ENCODE measurements around the gene HSD3B7. TPM values are rescaled to one million over a fixed set of nuclear protein-coding genes. Genes with fewer than 3 reads are reported as not detected.

The HSD3B7 gene
- total RNA-seq, 2 donors from 2014 or later, result 4.1 to 4.8 TPM

GRCh38 chr16:31002250-31002700 lies 17.3 kb downstream of the HSD3B7 start:
- Histone ChIP-seq H3K36me3 (ENCODE audit: control insufficient read depth, insufficient read depth, low read length) (no peaks in the 10 kb centered on the region), H3K4me1 (ENCODE audit: control insufficient read depth, insufficient read depth, low read length) (no peaks in the 10 kb centered on the region), H3K4me3 (ENCODE audit: low read length) (no peak overlapping the region), H3K9me3 (ENCODE audit: control insufficient read depth, low read length) (no peaks in the 10 kb centered on the region), H3K9ac (ENCODE audit: extremely low read depth, low read length, poor library complexity, severe bottlenecking) (no peak overlapping the region), H3K27me3 (ENCODE audit: control insufficient read depth, insufficient read depth, low read length, poor library complexity, severe bottlenecking) (peaks cover 25% of the 10 kb centered on the region), H3K27ac (ENCODE audit: low read depth, low read length) (peak overlapping the region; percentile 93)
- no peak for TF ChIP-seq CTCF (conservative IDR thresholded peaks at IDR 0.05)
- WGBS, 2 experiments (ENCODE audit: insufficient coverage in 1 of 2, insufficient read length in 1 of 2), result 86 to 94% methylated on average over 7 to 10 of the region's 10 CpGs
- Mint-ChIP-seq H3K4me3 (no peak overlapping the region), H3K9me3 (no peaks in the 10 kb centered on the region), H3K27ac (no peak overlapping the region), H3K4me1 (peaks cover 2% of the 10 kb centered on the region), H3K36me3 (ENCODE audit: low read depth) (no peaks in the 10 kb centered on the region), H3K27me3 (ENCODE audit: insufficient read depth) (peaks cover 24% of the 10 kb centered on the region)
- DNase-seq, result peak; percentile 41

GRCh38 chr16:31002862-31003341 lies 17.9 kb downstream of the HSD3B7 start:
- Mint-ChIP-seq H3K9me3 (no peaks in the 10 kb centered on the region), H3K27ac (no peak overlapping the region), H3K27me3 (ENCODE audit: insufficient read depth) (peaks cover 18% of the 10 kb centered on the region), H3K4me3 (no peak overlapping the region), H3K4me1 (peaks cover 3% of the 10 kb centered on the region), H3K36me3 (ENCODE audit: low read depth) (no peaks in the 10 kb centered on the region)
- no peak for TF ChIP-seq CTCF (conservative IDR thresholded peaks at IDR 0.05)
- peak; percentile 28 for DNase-seq
- Histone ChIP-seq H3K9ac (ENCODE audit: extremely low read depth, low read length, poor library complexity, severe bottlenecking) (no peak overlapping the region), H3K9me3 (ENCODE audit: control insufficient read depth, low read length) (no peaks in the 10 kb centered on the region), H3K27me3 (ENCODE audit: control insufficient read depth, insufficient read depth, low read length, poor library complexity, severe bottlenecking) (peaks cover 19% of the 10 kb centered on the region), H3K27ac (ENCODE audit: low read depth, low read length) (peak overlapping the region; percentile 93), H3K4me3 (ENCODE audit: low read length) (no peak overlapping the region), H3K36me3 (ENCODE audit: control insufficient read depth, insufficient read depth, low read length) (no peaks in the 10 kb centered on the region), H3K4me1 (ENCODE audit: control insufficient read depth, insufficient read depth, low read length) (no peaks in the 10 kb centered on the region)
- 83 to 89% methylated on average over 8 to 9 of the region's 9 CpGs for WGBS, 2 experiments (ENCODE audit: insufficient coverage in 1 of 2, insufficient read length in 1 of 2)

- Mint-ChIP-seq H3K4me1 (peaks cover 3% of the 10 kb centered on the region), H3K9me3 (no peaks in the 10 kb centered on the region), H3K4me3 (no peak overlapping the region), H3K36me3 (ENCODE audit: low read depth) (no peaks in the 10 kb centered on the region), H3K27me3 (ENCODE audit: insufficient read depth) (peaks cover 10% of the 10 kb centered on the region), H3K27ac (no peak overlapping the region)
- H3K9ac ChIP-seq (ENCODE audit: extremely low read depth, low read length, poor library complexity, severe bottlenecking), result no peak overlapping the region
- H3K27ac ChIP-seq (ENCODE audit: low read depth, low read length), result peak overlapping the region; percentile 93
- peaks cover 11% of the 10 kb centered on the region for H3K27me3 ChIP-seq (ENCODE audit: control insufficient read depth, insufficient read depth, low read length, poor library complexity, severe bottlenecking)
- H3K9me3 ChIP-seq (ENCODE audit: control insufficient read depth, low read length), result no peaks in the 10 kb centered on the region
- TF ChIP-seq CTCF (conservative IDR thresholded peaks at IDR 0.05), result no peak
- H3K36me3 ChIP-seq (ENCODE audit: control insufficient read depth, insufficient read depth, low read length), result no peaks in the 10 kb centered on the region
- no peak for DNase-seq
- 90 to 93% methylated on average over 6 of the region's 6 CpGs for WGBS, 2 experiments (ENCODE audit: insufficient coverage in 1 of 2, insufficient read length in 1 of 2)
- no peaks in the 10 kb centered on the region for H3K4me1 ChIP-seq (ENCODE audit: control insufficient read depth, insufficient read depth, low read length)
- H3K4me3 ChIP-seq (ENCODE audit: low read length), result no peak overlapping the region
Observed at GRCh38 chr16:31003744-31004143, 18.7 kb downstream of the HSD3B7 start.
